ENCODE results near the gene ECHDC1. TPM values are rescaled to one million over a fixed set of nuclear protein-coding genes. Genes with fewer than 3 reads are reported as not detected.

ECHDC1 gene
- total and polyA plus RNA-seq, 2 of the 4 experiments (the other 2 are of a cell fraction) = 33.1 to 40.3 TPM

GRCh38 chr6:127301199-127301700 is 42.2 kb downstream of the ECHDC1 start:
- no CpG with 5 or more reads among the region's 6 CpGs for WGBS, 2 experiments (ENCODE audit: extremely low coverage in 2 of 2, insufficient read length in 1 of 2)
- peak; percentile 65 for DNase-seq
- H3K9me1 ChIP-seq (ENCODE audit: insufficient read depth, low read length) = peaks cover 6% of the 10 kb centered on the region; the same call in 1 of the 2 replicates
- H4K91ac ChIP-seq (ENCODE audit: insufficient read depth, low read depth, low read length) = no peak overlapping the region
- H2BK120ac ChIP-seq (ENCODE audit: low read depth, low read length) = no peak overlapping the region
- H3K36me3 ChIP-seq (ENCODE audit: control insufficient read depth, insufficient read depth, low read length) = peaks cover 4% of the 10 kb centered on the region; the same call in 1 of the 2 replicates
- no peak overlapping the region for H2AK5ac ChIP-seq (ENCODE audit: low read depth, low read length)
- H3K27ac ChIP-seq (ENCODE audit: insufficient read depth, low read length) = no peak overlapping the region
- no peak overlapping the region for H3K9ac ChIP-seq (ENCODE audit: low read depth, low read length)
- no peak overlapping the region for H3K14ac ChIP-seq (replicated peaks; ENCODE audit: low read depth, low read length)
- H4K20me1 ChIP-seq (ENCODE audit: insufficient read depth, low read length) = peaks cover 6% of the 10 kb centered on the region; the same call in 1 of the 2 replicates
- no peak overlapping the region for H2AK9ac ChIP-seq (replicated peaks; ENCODE audit: low read depth, low read length, poor library complexity)
- H3K79me1 ChIP-seq (ENCODE audit: low read depth in 1 of 2, low read length in 2 of 2) = peaks cover 6 to 30% of the 10 kb centered on the region in 2 experiments; a peak in 2 of 4 replicates
- H4K5ac ChIP-seq (ENCODE audit: low read depth, low read length) = no peak overlapping the region
- peak overlapping the region; percentile 1; the same call in 1 of the 2 replicates for H3K18ac ChIP-seq (ENCODE audit: low read depth, low read length)
- no peak overlapping the region for H2BK15ac ChIP-seq (ENCODE audit: low read depth, low read length)
- ChIA-PET CTCF (interaction anchor here (1.0 kb wide), 2 partner anchors 15 to 215 kb away, joined by 3 to 6 read pairs; no protein-coding TSS in a partner anchor), POLR2A (ENCODE audit: unreplicated experiment) (no interaction called here)
- BruUV-seq (replicated peaks) = no TSS peak
- dilution Hi-C loops (cut with HindIII; ENCODE audit: low sequenced_read_pairs, unreplicated experiment) = no loop called here
- peak overlapping the region; percentile 65 for H2BK5ac ChIP-seq (ENCODE audit: low read depth, low read length, poor library complexity, severe bottlenecking)
- peak overlapping the region; percentile 45; the same call in 1 of the 2 replicates for H3K4me2 ChIP-seq (ENCODE audit: low read depth, low read length)
- no peaks in the 10 kb centered on the region; the same call in none of the 2 replicates for H3K4me1 ChIP-seq (ENCODE audit: control insufficient read depth, insufficient read depth, low read length)
- H4K8ac ChIP-seq (ENCODE audit: low read depth in 2 of 2, low read length in 2 of 2) = no peak overlapping the region
- intact Hi-C loops (cut with micrococcal nuclease) = loop anchor here (2.0 to 5.0 kb wide), 3 partner anchors 42 to 216 kb away; partner anchors contain the start of genes ECHDC1 and MTCL3
- H2BK20ac ChIP-seq (ENCODE audit: low read depth, low read length) = no peak overlapping the region
- no peaks in the 10 kb centered on the region for H3K27me3 ChIP-seq (ENCODE audit: control insufficient read depth, insufficient read depth, low read length)
- H3K56ac ChIP-seq (ENCODE audit: extremely low read depth, insufficient read depth, low read length) = no peak overlapping the region
- no peaks in the 10 kb centered on the region for H3K9me3 ChIP-seq (ENCODE audit: control insufficient read depth, insufficient read depth, low read length)
- ATAC-seq (ENCODE audit: low read depth) = no peak
- in situ Hi-C loops (cut with MboI; ENCODE audit: low sequenced_read_pairs) = loop anchor here (5.0 to 10.0 kb wide), 2 partner anchors 164 to 236 kb away; no protein-coding TSS in a partner anchor
- no peak for TF ChIP-seq CHD1 (IDR thresholded peaks at IDR 0.05; ENCODE audit: low read depth, low read length)
- TF ChIP-seq MAZ (IDR thresholded peaks at IDR 0.05; ENCODE audit: borderline replicate concordance, low read depth, low read length) = no peak
- no peak for TF ChIP-seq RAD21 (IDR thresholded peaks at IDR 0.05; ENCODE audit: low read length)
- TF ChIP-seq BHLHE40 (IDR thresholded peaks at IDR 0.05; ENCODE audit: low read depth, low read length) = no peak
- TF ChIP-seq RCOR1 (IDR thresholded peaks at IDR 0.05; ENCODE audit: insufficient replicate concordance, low read length) = no peak
- TF ChIP-seq USF2 (IDR thresholded peaks at IDR 0.05; ENCODE audit: low read depth, low read length) = no peak
- no peak for TF ChIP-seq FOS (IDR thresholded peaks at IDR 0.05; ENCODE audit: low read depth, low read length)
- no peak for TF ChIP-seq ELK1 (IDR thresholded peaks at IDR 0.05; ENCODE audit: borderline replicate concordance, low read depth, low read length)
- no peak for TF ChIP-seq CTCF (conservative IDR thresholded peaks at IDR 0.05; ENCODE audit: low read depth, low read length)
- no peak for TF ChIP-seq MAFK (IDR thresholded peaks at IDR 0.05; ENCODE audit: low read depth, low read length)
- TF ChIP-seq MXI1 (IDR thresholded peaks at IDR 0.05; ENCODE audit: borderline replicate concordance, low read depth, low read length) = no peak
- H2AFZ ChIP-seq (replicated peaks; ENCODE audit: low read length, poor library complexity) = no peak overlapping the region
- no peak overlapping the region for H3K4ac ChIP-seq (ENCODE audit: low read depth, low read length)
- no peak overlapping the region for H3K23ac ChIP-seq (ENCODE audit: low read depth, low read length)
- no peak overlapping the region for H3K4me3 ChIP-seq (ENCODE audit: insufficient read depth, low read depth, low read length)

All from IMR-90 (cell line).